PC-9 (cell line): Measurements from ENCODE around the gene JMJD8. TPM values are rescaled to one million over a fixed set of nuclear protein-coding genes. Genes with fewer than 3 reads are reported as not detected.
A peak's percentile ranks its signal among the peaks of the same experiment; 100 is the strongest.

ENCODE experiments used
- BruUV-seq: library from RNA; stranded (reverse); fragments of 400-500 nt; replicated peaks from 2 replicates; lab custom pipeline; 2021; lab: Mats Ljungman, UMichigan
- CTCF ChIA-PET: fragments of 300-600 bp; sonication (Branson Sonifier 250); formaldehyde crosslinking; loops from one replicate; lab custom pipeline; 2022; ENCODE audit warnings: antibody characterized with exemption; lab: Charles Lee
- POLR2A ChIA-PET: fragments of 300-600 bp; sonication (Branson Sonifier 250); formaldehyde crosslinking; loops from one replicate; lab custom pipeline; 2022; ENCODE audit warnings: antibody characterized with exemption; ENCODE audit not compliant: unreplicated experiment; lab: Charles Lee
- DNase-seq, 2 experiments: peaks; one replicate each; pipeline versions ENCODE4 v3.0.0 to v3.0.0-alpha.2; 2015 to 2022; ENCODE audit warnings: mixed read lengths in 1 of 2
- H2AFZ ChIP-seq: fragments of 200-600 bp; sonication (generic); 2 replicates; pipeline ENCODE4 v1.8.1; 2017; ENCODE audit warnings: antibody characterized with exemption
- H3F3A ChIP-seq: fragments of 200-600 bp; sonication (generic); 2 replicates; pipeline ENCODE4 v1.8.1; 2017; ENCODE audit warnings: antibody characterized with exemption, mild to moderate bottlenecking, low read depth; ENCODE audit not compliant: insufficient read depth
- H3K27ac ChIP-seq: fragments of 200-600 bp; sonication (generic); 2 replicates; pipeline ENCODE4 v1.6.1; 2016; ENCODE audit warnings: mixed run types
- H3K27me3 ChIP-seq: fragments of 200-600 bp; sonication (generic); 2 replicates; pipeline ENCODE4 v1.6.1; 2016; ENCODE audit warnings: low read depth, mixed run types; ENCODE audit not compliant: insufficient read depth
- H3K36me3 ChIP-seq: fragments of 200-600 bp; sonication (generic); 2 replicates; pipeline ENCODE4 v1.6.1; 2016; ENCODE audit warnings: low read depth, mixed run types
- H3K4me1 ChIP-seq: fragments of 200-600 bp; sonication (generic); replicated peaks from 2 replicates; pipeline ENCODE4 v1.6.1; 2016; ENCODE audit warnings: mixed run types; ENCODE audit not compliant: insufficient read depth
- H3K4me2 ChIP-seq: fragments of 200-600 bp; sonication (generic); 2 replicates; pipeline ENCODE4 v1.6.1; 2017; ENCODE audit warnings: mixed run types
- H3K4me3 ChIP-seq: fragments of 200-600 bp; sonication (generic); 2 replicates; pipeline ENCODE4 v1.6.1; 2016; ENCODE audit warnings: mixed run types
- H3K79me2 ChIP-seq: fragments of 200-600 bp; sonication (generic); 2 replicates; pipeline ENCODE4 v1.6.1; 2017; ENCODE audit warnings: low read depth, mixed run types
- H3K9me2 ChIP-seq: fragments of 200-600 bp; sonication (generic); 2 replicates; pipeline ENCODE4 v1.8.1; 2017; ENCODE audit warnings: mild to moderate bottlenecking; ENCODE audit not compliant: insufficient read depth
- H3K9me3 ChIP-seq: fragments of 200-600 bp; sonication (generic); 2 replicates; pipeline ENCODE4 v1.8.1; 2016; ENCODE audit warnings: low read depth; ENCODE audit not compliant: insufficient read depth
- H4K20me1 ChIP-seq: fragments of 200-600 bp; sonication (generic); 2 replicates; pipeline ENCODE4 v1.8.1; 2017; ENCODE audit not compliant: insufficient read depth
- CTCF ChIP-seq: fragments of 200-600 bp; sonication (generic); conservative IDR thresholded peaks from 2 replicates; pipeline ENCODE4 v1.6.1; 2017; ENCODE audit warnings: mixed run types, antibody characterized with exemption, mild to moderate bottlenecking, moderate library complexity
- EZH2 ChIP-seq: fragments of 200-600 bp; sonication (generic); IDR thresholded peaks from 2 replicates; pipeline ENCODE4 v1.8.0; 2017; ENCODE audit warnings: antibody characterized with exemption, low read depth
- intact Hi-C: fragments of 100-400 bp; cut with micrococcal nuclease; formaldehyde crosslinking; loops from one replicate; pipeline ENCODE4 v1.10.0; 2022; ENCODE audit not compliant: unreplicated experiment
- total RNA-seq: library from RNA; stranded (reverse); gene quantifications from 2 replicates; pipeline ENCODE4 v1.2.3, GENCODE V29; 2021

JMJD8 gene
- total RNA-seq, 1 experiment from 2014 or later: 57.4 TPM

GRCh38 chr16:719815-720446 is 35.8 kb upstream of the JMJD8 start:
- H3K4me2 ChIP-seq: peak overlapping the region; percentile 94
- no peak for TF ChIP-seq CTCF
- no peak for TF ChIP-seq EZH2
- peaks cover 35% of the 10 kb centered on the region for H3K4me1 ChIP-seq
- H3K79me2 ChIP-seq: peaks cover 8% of the 10 kb centered on the region
- no peaks in the 10 kb centered on the region for H3K36me3 ChIP-seq
- H2AFZ ChIP-seq: no peak overlapping the region
- no peaks in the 10 kb centered on the region for H3K9me2 ChIP-seq
- peak overlapping the region; percentile 98 for H3K4me3 ChIP-seq
- H3K27me3 ChIP-seq: no peaks in the 10 kb centered on the region
- peak overlapping the region; percentile 55; the same call in 1 of the 2 replicates for H3K27ac ChIP-seq
- no TSS peak for BruUV-seq
- peaks cover 12% of the 10 kb centered on the region; the same call in 1 of the 2 replicates for H4K20me1 ChIP-seq
- CTCF ChIA-PET: interaction anchor here (0.5 to 1.1 kb wide), 6 partner anchors 15 to 350 kb away, joined by 3 to 11 read pairs (median 4); partner anchors contain the start of genes MRPL28 and STUB1
- intact Hi-C loops: loop anchor here (2.0 kb wide), 1 partner anchor 65 kb away; no protein-coding TSS in a partner anchor
- DNase-seq: peak in 1 of 2 experiments; percentile 43
- H3F3A ChIP-seq: peaks cover 31% of the 10 kb centered on the region; the same call in 1 of the 2 replicates
- H3K9me3 ChIP-seq: no peaks in the 10 kb centered on the region
- POLR2A ChIA-PET: interaction anchor here (0.5 to 1.0 kb wide), 5 partner anchors 8 to 154 kb away, joined by 4 to 9 read pairs (median 5); partner anchors contain the start of genes CIAO3 and METTL26

DNA sequence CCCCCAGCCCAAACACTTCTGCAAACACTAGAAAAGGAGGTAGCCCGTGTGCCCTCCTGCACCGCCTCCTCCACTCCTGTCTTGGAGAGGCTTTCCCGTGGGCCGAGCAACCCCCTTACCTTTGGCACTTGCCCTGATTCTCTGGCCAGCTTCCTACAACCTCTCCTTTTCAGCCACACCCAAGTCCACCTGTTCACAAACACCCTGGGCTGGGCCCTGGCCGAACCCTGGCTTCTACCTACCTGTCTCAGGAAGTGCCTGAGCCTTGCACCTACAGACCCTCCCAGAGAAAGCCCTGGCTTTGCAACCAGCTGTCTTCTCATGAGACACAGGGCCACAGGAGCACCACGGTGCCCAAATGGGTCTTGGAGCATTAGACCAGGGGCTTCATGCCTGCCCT is 34.8 kb upstream of the JMJD8 start:
- H3K4me3 ChIP-seq: no peak overlapping the region
- no TSS peak for BruUV-seq
- H4K20me1 ChIP-seq: peaks cover 12% of the 10 kb centered on the region; the same call in 1 of the 2 replicates
- no peaks in the 10 kb centered on the region for H3K9me3 ChIP-seq
- no peak overlapping the region for H3K27ac ChIP-seq
- peaks cover 8% of the 10 kb centered on the region for H3K79me2 ChIP-seq
- no peaks in the 10 kb centered on the region for H3K36me3 ChIP-seq
- intact Hi-C loops: no loop called here
- H3K4me2 ChIP-seq: peak overlapping the region; percentile 94; the same call in 1 of the 2 replicates
- H2AFZ ChIP-seq: no peak overlapping the region
- no peak for TF ChIP-seq CTCF
- no peaks in the 10 kb centered on the region for H3K9me2 ChIP-seq
- ChIA-PET CTCF (interaction anchor here (1.1 kb wide), 1 partner anchor 97 kb away, joined by 3 read pairs; no protein-coding TSS in a partner anchor), POLR2A (no interaction called here)
- H3F3A ChIP-seq: peaks cover 38% of the 10 kb centered on the region; the same call in 1 of the 2 replicates
- DNase-seq: no peak
- peaks cover 43% of the 10 kb centered on the region for H3K4me1 ChIP-seq
- no peaks in the 10 kb centered on the region for H3K27me3 ChIP-seq

DNA sequence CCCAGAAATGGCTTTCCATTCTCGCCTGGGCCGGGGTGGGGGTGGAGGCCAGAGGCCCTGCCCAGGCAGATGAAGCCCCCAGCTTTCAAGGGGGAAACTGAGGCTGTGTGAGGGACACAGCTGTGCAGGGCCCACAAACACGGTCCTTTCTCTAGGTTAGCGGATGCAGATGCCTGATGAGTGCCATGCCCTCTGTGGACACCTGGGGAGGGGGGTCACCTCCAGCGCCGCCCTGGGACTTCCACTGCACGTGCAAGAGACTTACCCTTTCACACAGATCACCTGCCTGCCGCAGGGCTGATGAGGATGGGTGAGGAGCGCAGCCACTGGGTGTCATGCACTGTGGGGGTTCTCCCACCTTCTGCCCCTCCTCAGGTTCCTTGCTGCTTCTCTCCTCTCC is 34.3 kb upstream of the JMJD8 start:
- H3K4me3 ChIP-seq: no peak overlapping the region
- 0 out of 2 replicates have a peak overlapping the region, but pooled peaks have one; percentile 94 for H3K4me2 ChIP-seq
- H3K9me3 ChIP-seq: no peaks in the 10 kb centered on the region
- ChIA-PET POLR2A (no interaction called here), CTCF (no interaction called here)
- TF ChIP-seq CTCF (no peak), EZH2 (no peak)
- no TSS peak for BruUV-seq
- no peak overlapping the region for H2AFZ ChIP-seq
- H3K36me3 ChIP-seq: no peaks in the 10 kb centered on the region
- H4K20me1 ChIP-seq: peaks cover 12% of the 10 kb centered on the region; the same call in 1 of the 2 replicates
- intact Hi-C loops: no loop called here
- peaks cover 8% of the 10 kb centered on the region for H3K79me2 ChIP-seq
- DNase-seq: no peak
- H3K9me2 ChIP-seq: no peaks in the 10 kb centered on the region
- no peak overlapping the region for H3K27ac ChIP-seq
- H3K4me1 ChIP-seq: peaks cover 45% of the 10 kb centered on the region
- no peaks in the 10 kb centered on the region for H3K27me3 ChIP-seq
- H3F3A ChIP-seq: peaks cover 42% of the 10 kb centered on the region; the same call in 1 of the 2 replicates
